HCT116 (cell line): ENCODE results near the gene SLC6A2.

Source experiments
- EZH2 ChIP-seq: fragments of 200-600 bp; sonication (generic); IDR thresholded peaks from 2 replicates; pipeline ENCODE4 v1.6.1; 2017; ENCODE audit warnings: antibody characterized with exemption, mixed run types
- EZH2phosphoT487 ChIP-seq: fragments of 200-600 bp; IDR thresholded peaks from 2 replicates; pipeline ENCODE4 v1.6.1; 2018; ENCODE audit warnings: antibody characterized with exemption, borderline replicate concordance
- JUND ChIP-seq: IDR thresholded peaks from 2 replicates; pipeline ENCODE4 v1.6.1; 2012
- POLR2A ChIP-seq: IDR thresholded peaks from 2 replicates; pipeline ENCODE4 v1.7.0; 2011; ENCODE audit warnings: borderline replicate concordance; ENCODE audit not compliant: insufficient read depth, insufficient read length; ENCODE audit errors: extremely low read depth
- POLR2AphosphoS5 ChIP-seq: IDR thresholded peaks from 2 replicates; pipeline ENCODE4 v1.6.1; 2011; ENCODE audit warnings: mild to moderate bottlenecking, low read depth, low read length, moderate library complexity
- SP1 ChIP-seq: IDR thresholded peaks from 2 replicates; pipeline ENCODE4 v1.6.1; 2012; ENCODE audit warnings: low read depth
- YY1 ChIP-seq: IDR thresholded peaks from 2 replicates; pipeline ENCODE4 v1.6.1; 2011; ENCODE audit warnings: low read length, low read depth, moderate library complexity, mild to moderate bottlenecking; ENCODE audit not compliant: insufficient replicate concordance; ENCODE audit errors: extremely low read depth
- TF ChIP-seq, protein P1 (sequence below): IDR thresholded peaks from 2 replicates; pipeline ENCODE4 v1.6.1; 2011; ENCODE audit warnings: mild to moderate bottlenecking, low read length, moderate library complexity; ENCODE audit not compliant: insufficient replicate concordance; ENCODE audit errors: extremely low read depth
- TF ChIP-seq, protein P2 (sequence below), 3 experiments: fragments of 200-600 bp in 1 of 3; sonication (generic) in 1 of 3; IDR thresholded peaks in 2 of 3; conservative IDR thresholded peaks in 1 of 3; 2 replicates each; pipeline ENCODE4 v1.5.1; 2012 to 2017; ENCODE audit warnings: low read depth in 2 of 3, low read length in 2 of 3, antibody characterized with exemption in 1 of 3, borderline replicate concordance in 1 of 3, control low read depth in 1 of 3, mild to moderate bottlenecking in 1 of 3, mixed read lengths in 1 of 3, mixed run types in 1 of 3, moderate library complexity in 1 of 3; ENCODE audit not compliant: insufficient read depth in 1 of 3

DNA sequence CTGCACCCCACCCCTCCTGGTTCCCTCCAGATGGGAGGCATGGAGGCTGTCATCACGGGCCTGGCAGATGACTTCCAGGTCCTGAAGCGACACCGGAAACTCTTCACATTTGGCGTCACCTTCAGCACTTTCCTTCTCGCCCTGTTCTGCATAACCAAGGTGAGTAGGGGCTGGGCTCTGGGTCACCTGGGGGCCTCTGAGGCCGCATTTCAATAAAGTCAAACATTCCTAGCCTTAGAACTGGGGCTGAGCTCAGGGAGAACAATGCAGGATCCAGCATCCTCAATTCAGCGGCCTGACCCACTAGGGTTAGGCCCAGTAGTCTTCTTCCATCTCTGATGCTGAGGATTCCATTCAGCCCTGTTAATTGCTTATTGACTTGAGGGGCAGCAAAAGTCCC lies 42.1 kb downstream of the SLC6A2 start:
- TF ChIP-seq POLR2A = no peak
- TF ChIP-seq SP1 = no peak
- TF ChIP-seq, protein P1, sequence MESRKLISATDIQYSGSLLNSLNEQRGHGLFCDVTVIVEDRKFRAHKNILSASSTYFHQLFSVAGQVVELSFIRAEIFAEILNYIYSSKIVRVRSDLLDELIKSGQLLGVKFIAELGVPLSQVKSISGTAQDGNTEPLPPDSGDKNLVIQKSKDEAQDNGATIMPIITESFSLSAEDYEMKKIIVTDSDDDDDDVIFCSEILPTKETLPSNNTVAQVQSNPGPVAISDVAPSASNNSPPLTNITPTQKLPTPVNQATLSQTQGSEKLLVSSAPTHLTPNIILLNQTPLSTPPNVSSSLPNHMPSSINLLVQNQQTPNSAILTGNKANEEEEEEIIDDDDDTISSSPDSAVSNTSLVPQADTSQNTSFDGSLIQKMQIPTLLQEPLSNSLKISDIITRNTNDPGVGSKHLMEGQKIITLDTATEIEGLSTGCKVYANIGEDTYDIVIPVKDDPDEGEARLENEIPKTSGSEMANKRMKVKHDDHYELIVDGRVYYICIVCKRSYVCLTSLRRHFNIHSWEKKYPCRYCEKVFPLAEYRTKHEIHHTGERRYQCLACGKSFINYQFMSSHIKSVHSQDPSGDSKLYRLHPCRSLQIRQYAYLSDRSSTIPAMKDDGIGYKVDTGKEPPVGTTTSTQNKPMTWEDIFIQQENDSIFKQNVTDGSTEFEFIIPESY = no peak
- TF ChIP-seq EZH2phosphoT487 = no peak
- TF ChIP-seq POLR2AphosphoS5 = no peak
- TF ChIP-seq EZH2 = no peak
- TF ChIP-seq, protein P2, sequence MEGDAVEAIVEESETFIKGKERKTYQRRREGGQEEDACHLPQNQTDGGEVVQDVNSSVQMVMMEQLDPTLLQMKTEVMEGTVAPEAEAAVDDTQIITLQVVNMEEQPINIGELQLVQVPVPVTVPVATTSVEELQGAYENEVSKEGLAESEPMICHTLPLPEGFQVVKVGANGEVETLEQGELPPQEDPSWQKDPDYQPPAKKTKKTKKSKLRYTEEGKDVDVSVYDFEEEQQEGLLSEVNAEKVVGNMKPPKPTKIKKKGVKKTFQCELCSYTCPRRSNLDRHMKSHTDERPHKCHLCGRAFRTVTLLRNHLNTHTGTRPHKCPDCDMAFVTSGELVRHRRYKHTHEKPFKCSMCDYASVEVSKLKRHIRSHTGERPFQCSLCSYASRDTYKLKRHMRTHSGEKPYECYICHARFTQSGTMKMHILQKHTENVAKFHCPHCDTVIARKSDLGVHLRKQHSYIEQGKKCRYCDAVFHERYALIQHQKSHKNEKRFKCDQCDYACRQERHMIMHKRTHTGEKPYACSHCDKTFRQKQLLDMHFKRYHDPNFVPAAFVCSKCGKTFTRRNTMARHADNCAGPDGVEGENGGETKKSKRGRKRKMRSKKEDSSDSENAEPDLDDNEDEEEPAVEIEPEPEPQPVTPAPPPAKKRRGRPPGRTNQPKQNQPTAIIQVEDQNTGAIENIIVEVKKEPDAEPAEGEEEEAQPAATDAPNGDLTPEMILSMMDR (IDR thresholded peaks at IDR 0.05 in 2 of 3, conservative IDR thresholded peaks at IDR 0.05 in 1 of 3; ENCODE audit: borderline replicate concordance in 1 of 3, insufficient read depth in 1 of 3, low read depth in 2 of 3, low read length in 2 of 3) = no peak
- no peak for TF ChIP-seq YY1
- no peak for TF ChIP-seq JUND
